ENCODE measurements around the gene TRPM8. TPM values are rescaled to one million over a fixed set of nuclear protein-coding genes. Genes with fewer than 3 reads are reported as not detected.

TRPM8 gene
- total RNA-seq = 4.6 TPM

DNA sequence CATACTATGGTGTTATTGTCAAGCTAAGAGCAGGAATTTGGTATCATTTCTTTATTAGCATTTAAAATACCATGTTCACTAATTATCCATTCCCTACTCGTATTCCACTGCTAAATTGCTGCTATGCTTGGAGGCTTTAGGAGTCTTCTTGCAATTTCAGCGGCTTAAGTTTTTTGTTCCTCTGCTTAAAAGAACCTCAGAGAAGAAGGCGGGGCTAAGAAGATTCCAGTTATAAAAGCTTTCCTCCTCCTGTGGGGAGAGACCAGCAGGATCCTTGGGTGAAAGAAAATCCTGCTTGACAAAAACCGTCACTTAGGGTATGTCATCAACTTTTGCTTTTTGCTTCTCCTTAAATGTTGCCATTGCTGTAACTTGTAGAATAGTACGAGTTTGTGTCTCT, at the start of gene TRPM8:
Gene TRPM8, plus strand, starts transcription at position 258 of the 400 bp plus-strand sequence. CDS start 9,165 bp downstream, outside the sequence.

DNA sequence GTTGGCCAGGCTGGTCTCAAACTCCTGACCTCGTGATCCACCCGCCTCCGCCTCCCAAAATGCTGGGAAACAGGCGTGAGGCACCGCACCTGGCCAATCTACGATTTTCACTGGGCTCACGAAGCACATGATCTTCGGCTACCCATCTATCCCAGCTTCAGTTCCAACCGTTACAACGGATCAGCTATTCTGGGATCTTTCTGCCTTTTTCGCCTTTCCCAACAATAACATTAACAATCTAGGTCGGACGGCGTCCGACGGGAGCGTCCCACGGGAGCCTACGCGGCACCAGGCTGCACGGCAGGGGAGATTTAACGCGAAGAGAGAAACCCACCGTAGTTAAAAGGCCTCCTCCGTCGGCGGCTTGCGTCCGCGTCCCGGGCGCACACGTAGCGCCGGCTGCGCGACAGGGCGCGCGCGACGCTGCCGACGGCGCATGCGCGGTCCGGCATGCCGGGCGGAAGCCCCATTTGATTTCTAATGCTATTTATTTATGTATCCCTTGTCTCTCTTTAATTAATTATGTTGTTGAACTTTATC, 49.1 kb upstream of the TRPM8 start, which contains the start of gene MSL3B:
Gene MSL3B, minus strand, starts transcription at position 394 of the 540 bp plus-strand sequence.

DNA sequence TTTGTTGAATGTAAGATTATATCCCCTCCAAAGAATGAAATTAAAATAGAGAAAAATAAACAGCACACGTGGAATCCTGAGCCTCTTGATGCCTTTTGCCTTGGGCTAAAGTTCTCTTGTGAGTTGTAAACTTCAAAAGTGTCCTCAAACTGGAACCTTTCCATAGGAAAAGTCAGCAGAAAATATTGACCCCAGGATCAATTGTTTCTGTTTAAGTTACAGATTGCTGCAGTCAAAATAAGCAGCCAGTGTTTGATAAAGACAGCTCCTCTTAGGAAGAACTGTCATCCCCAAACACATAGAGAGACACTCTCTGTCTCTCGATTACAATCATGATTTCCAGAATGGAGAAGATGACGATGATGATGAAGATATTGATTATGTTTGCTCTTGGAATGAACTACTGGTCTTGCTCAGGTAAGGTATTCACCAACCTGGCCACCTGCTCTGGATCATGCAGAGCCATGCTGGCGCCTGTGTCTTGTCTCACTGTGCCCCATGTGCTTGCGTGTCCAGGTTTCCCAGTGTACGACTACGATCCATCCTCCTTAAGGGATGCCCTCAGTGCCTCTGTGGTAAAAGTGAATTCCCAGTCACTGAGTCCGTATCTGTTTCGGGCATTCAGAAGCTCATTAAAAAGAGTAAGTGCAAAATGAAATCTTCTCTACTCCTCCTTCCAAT, 133.4 kb downstream of the TRPM8 start, which contains the start of gene SPP2:
Gene SPP2, plus strand, starts transcription at position 248 of the 681 bp plus-strand sequence. Its CDS starts 85 bp downstream, at position 333.

Other genes starting within 250 kb of the TRPM8 start
- gene UGT1A9, start 245.5 kb upstream of the TRPM8 start, total RNA-seq = not detected
- gene UGT1A7, start 235.5 kb upstream of the TRPM8 start, total RNA-seq = not detected
- gene UGT1A6, start 224.5 kb upstream of the TRPM8 start, total RNA-seq = not detected
- not detected for gene UGT1A5, start 204.5 kb upstream of the TRPM8 start, total RNA-seq
- not detected for gene UGT1A4, start 198.6 kb upstream of the TRPM8 start, total RNA-seq
- not detected for gene UGT1A3, start 188.3 kb upstream of the TRPM8 start, total RNA-seq
- gene UGT1A1, start 157.1 kb upstream of the TRPM8 start, total RNA-seq = not detected
- under 0.01 TPM for gene MROH2A, start 139.0 kb upstream of the TRPM8 start, total RNA-seq
- gene HJURP, start 62.8 kb upstream of the TRPM8 start, total RNA-seq = 4.4 TPM
- not detected for gene SPP2, start 133.3 kb downstream of the TRPM8 start, total RNA-seq